Measurements from ENCODE around the gene ADRM1.

Gene ADRM1

GRCh38 chr20:62312662-62312977, 9.8 kb downstream of the ADRM1 start:
- DNase-seq, result no peak

- DNase-seq, result no peak
Measured at GRCh38 chr20:62313021-62313420, 10.2 kb downstream of the ADRM1 start.

GRCh38 chr20:62313460-62314338, 10.9 kb downstream of the ADRM1 start:
- no peak for DNase-seq

- DNase-seq, result no peak
Measured at GRCh38 chr20:62314339-62314638, 11.5 kb downstream of the ADRM1 start.

GRCh38 chr20:62314711-62315302, 12.0 kb downstream of the ADRM1 start:
- DNase-seq, result no peak

GRCh38 chr20:62315773-62316172, 13.0 kb downstream of the ADRM1 start:
- DNase-seq, result no peak

GRCh38 chr20:62316331-62317166, 13.8 kb downstream of the ADRM1 start:
- no peak for DNase-seq

GRCh38 chr20:62317167-62317655, 14.4 kb downstream of the ADRM1 start:
- no peak for DNase-seq

- no peak for DNase-seq
Measured at GRCh38 chr20:62318400-62319345, 15.9 kb downstream of the ADRM1 start.

GRCh38 chr20:62319346-62319909, 16.6 kb downstream of the ADRM1 start:
- no peak for DNase-seq

GRCh38 chr20:62320581-62321354, 18.0 kb downstream of the ADRM1 start:
- no peak for DNase-seq

- peak; percentile 4 for DNase-seq
Measured at GRCh38 chr20:62321521-62321948, 18.7 kb downstream of the ADRM1 start.

GRCh38 chr20:62321975-62322374, 19.2 kb downstream of the ADRM1 start:
- no peak for DNase-seq

GRCh38 chr20:62322492-62323041, 19.8 kb downstream of the ADRM1 start:
- no peak for DNase-seq

GRCh38 chr20:62323146-62323979, 20.6 kb downstream of the ADRM1 start:
- no peak for DNase-seq

GRCh38 chr20:62323980-62324906, 21.4 kb downstream of the ADRM1 start:
- no peak for DNase-seq

GRCh38 chr20:62325172-62325905, 22.5 kb downstream of the ADRM1 start:
- DNase-seq, result no peak

GRCh38 chr20:62326559-62326958, 23.8 kb downstream of the ADRM1 start:
- DNase-seq, result no peak
